GM18861 (cell line): ENCODE results near the gene TMEM144.
"Not testable (repeated sequence)": the region's sequence is repeated elsewhere in the genome, so short reads cannot be mapped to it uniquely, and the experiment has no call there.

Source experiments
- ATAC-seq: cut with Tn5 transposase; IDR thresholded peaks from one replicate; pipeline ENCODE4 v1.9.1; 2021; ENCODE audit not compliant: unreplicated experiment

TMEM144 gene

DNA sequence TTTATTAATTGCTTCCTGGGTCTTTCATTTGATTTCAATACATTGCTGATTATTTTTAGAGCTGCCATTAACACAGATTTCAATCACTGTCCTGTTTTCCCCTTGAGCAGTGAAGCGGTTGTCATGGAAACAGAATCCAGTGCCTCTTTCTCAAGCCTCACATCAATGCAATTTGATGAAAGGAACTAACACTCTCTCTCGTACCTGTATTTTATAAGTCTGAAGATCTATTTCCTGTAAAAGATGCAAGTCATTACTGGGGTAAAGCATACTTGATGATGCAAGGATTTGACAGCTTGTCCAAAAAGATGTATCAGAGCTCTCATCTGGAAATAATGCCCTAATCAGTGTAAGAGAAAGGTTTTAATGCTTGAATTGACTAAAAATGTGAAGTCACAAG is 19.6 kb upstream of the TMEM144 start:
- no peak for ATAC-seq

DNA sequence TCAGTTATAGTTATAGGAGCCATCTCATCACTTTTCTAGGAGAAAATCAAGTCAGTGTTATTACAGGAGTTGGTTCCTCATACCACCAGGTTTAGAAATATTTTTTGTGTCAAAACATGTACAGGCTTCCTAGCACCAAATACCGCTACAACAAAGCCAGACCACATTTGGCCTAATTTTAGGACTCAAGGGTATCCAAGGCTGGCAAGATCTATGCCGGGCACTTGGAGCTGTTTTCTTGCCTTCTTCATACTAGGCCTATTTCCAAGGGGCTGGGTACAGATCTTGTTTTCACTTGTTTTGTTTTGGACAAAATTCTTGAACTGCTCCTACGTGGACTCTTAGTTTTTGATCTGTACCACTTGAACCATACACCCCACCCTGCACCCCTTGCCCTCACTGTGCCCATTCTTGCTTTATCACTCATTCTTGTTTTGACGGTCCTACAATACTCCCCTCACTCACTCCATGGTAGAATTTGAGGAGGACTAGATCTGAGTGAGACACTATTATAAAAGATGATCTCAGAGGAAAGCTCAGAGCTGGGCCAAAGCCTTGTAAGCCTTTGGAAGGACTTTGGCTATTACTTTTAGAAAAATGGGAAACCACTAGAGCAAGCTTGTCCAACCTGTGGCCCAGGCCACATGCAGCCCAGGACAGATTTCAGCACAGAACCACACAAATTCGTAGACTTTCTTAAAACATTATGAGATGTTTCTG is 17.7 kb upstream of the TMEM144 start:
- ATAC-seq = no peak

DNA sequence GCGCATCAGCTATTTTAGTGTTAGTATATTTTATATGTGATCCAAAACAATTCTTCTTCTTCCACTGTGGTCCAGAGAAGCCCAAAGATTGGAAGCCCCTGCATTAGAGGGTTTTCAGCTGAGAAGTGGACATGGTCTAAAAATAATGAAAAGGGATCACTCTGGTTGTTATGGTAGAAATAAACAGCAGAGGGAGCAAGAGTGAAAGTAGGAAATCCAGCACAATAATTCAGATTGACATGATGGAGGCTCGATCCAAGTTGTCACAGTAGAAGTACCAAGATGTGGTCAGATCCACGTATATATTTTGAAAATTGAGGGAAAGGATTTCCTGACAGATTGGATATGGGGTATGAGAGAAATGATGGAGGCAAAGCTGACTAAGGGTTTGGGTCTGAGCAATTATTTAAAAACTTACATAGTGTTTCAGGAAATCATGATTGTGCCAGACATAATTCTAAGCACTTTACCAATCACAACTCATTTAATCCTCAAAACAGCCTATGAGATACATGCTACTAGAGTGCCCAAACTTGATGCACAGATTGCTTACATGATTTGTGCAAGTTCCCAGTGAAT is 17.0 kb upstream of the TMEM144 start:
- ATAC-seq = no peak

DNA sequence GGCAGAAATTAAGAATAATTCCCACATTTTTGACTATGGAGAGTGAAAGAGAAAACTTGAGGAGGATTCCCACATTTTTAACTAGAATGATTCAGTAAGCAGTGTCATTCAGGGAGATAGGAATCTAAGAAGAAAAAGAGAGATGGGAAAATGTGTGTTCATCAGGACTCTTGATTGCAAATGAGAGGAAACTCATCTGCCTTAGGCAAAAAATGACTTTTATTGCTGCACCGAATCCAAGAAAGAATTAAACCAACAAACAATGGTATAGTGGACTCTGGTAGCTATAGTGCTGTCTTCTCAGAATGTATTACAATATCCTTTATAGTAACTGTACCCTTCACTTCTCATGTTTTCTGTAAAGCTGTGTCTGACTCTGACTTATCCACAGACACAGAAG is 15.0 kb upstream of the TMEM144 start:
- no peak for ATAC-seq

DNA sequence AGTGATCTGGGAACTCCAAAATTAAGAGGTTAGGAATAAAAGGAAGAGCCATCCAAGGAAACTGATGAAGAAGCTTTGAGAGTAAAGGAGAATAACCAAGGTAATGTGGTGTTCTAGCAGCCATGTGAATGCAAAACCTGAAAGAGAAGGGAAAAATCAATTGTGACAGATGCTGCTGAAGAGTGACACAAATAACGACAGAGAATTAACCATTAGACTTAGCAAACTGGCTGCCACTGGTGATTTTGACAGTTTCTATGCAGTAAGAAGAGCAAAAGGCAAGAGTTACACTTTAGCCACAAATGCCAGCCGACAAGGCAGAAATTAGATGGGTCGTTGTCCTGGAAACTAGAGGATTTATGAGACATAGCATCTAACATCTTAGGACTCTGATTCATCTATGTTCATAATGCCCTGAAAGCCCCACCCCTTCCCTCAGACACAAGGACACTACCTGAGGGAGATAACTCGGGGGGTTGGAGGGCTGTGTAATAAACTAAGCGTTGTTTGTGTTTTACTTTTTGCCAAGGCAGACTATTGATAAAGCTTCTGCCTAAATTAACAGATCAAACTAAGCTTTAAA is 13.0 kb upstream of the TMEM144 start:
- ATAC-seq = no peak

DNA sequence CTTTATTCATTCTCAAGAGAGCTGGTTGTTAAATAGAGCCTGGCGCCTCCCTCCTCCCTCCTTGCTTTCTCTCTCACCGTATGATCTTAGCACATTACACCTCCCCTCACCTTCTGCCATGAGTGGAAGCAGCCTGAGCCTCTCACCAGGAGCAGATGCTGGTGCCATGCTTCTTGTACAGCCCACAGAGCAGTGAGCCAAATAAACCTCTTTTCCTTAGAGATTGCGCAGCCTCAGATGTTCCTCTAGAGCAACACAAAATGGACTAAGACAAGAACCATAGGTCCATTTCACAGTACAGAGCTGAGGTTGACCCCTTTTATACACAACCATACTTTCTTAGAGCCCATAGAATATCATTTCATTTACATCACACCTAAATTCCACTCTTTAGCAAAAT is 10.1 kb upstream of the TMEM144 start:
- no peak for ATAC-seq

DNA sequence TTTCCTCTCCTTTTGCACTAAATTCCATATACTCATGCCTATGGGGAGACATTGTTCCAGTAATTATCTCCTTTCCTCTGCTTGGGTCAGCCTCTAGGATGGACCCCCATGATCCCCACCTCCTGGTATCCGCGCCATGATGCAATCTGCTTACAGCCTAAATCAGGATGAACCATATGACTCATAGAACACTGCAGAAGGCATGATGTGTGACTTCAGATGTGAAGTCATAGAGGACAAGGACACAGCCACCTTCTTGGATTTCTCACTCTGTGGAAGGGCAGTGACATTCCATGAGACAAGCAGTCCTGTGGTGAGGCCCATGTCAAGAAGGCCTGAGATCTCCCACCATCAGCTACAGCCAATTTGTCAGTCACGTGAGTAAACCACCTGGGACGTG is 9.0 kb upstream of the TMEM144 start:
- no peak for ATAC-seq

DNA sequence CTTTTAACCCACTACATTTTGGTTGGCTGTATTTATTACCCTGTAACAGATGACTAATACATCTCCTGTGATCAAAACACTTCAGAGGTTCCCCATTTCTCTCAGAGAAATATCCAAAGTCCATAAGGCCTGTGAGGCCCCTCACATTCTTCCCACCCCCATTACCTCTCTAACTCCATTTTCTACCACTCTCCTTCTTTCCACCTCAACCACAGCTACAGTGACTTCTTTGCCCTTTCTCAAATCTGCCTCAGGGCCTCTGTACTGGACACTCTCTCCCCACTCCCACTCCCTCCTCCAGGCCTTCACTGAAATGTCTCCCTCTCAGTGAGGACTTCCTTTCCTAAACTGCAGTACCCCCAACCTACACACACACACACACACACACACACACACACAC is 8.4 kb upstream of the TMEM144 start:
- ATAC-seq = no peak

DNA sequence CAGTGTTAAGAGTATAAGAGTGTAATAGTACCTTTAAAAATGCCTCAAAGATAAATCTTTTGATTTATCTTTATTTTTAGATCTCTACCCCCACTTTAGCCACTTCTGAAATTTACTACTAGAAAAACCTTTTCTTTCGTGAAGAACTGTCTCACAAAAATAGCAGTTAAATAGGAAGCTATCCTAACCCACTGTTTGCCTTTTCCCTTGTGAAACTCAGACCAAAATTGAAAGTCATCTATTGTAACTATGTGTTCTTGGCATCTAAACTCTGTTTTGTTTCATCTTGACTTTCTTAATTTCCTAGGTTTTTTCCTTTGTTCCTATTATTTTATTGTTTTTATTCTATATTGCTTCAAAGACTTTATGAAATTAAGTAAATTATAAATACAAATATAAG is 7.8 kb upstream of the TMEM144 start:
- no peak for ATAC-seq

DNA sequence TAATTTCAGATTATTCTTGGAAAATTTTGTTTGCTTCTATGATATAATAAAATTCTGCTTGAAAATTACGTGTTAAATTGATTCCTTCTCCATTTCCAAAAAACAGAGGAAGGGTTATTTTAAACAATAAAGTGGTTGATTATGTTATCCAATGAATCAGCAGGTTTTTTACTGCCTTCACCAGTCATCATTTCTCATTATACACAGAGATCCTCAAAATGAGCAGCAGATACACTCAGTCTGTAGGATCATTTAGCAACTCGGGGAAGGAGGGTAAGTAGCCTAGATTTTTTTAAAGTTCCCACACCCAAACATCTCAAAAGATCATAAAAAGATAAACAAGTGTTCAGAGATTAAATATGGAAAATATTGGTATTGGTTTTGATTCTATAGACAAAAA is 6.8 kb upstream of the TMEM144 start:
- no peak for ATAC-seq

DNA sequence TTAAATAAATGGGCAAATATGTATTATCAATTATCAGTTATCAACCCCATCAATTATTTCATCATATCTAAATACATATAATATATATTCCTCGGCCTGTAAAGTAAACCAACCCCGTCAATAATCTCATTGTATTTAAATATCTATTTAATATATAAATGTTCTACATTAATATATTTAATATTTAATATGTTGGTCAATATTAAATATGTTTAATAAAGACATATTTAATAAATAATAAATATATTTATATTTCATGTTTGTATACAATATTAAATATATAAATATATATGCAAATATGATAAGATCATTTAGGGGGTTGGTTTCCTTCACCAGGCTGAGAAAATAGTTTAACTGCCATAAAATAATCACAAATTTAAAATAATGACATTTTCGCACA is 6.4 kb upstream of the TMEM144 start:
- ATAC-seq = no peak

DNA sequence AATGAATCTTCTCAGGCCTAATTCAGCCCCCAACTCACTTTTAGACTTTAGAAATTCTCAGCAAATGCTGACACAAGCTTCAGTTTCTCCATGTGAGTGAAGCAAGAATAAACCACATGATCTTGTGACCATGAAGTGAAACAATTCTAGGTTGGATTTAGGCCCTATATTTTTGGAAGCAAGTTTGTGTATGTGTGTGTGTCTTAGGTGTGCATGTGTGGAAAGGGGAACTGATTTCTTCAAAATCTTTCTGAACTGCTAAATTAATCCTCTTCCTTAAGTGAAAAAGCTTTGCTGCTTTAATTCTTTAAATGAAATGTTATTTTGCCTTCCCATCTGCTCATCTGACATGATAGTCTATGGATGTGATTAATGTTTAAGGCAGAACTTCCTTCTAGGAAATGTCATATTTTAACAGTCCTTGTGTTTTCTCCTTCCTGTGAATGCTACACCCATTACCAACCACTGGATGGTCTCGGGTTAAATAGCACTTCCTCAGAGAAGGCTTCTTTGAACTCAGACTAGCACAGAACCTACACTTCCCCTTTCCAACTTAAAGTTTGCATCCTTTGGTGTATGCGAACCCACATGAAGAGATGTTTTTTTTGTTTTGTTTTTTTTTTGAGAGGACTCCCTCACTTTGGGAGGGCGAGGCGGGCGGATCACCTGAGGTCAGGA is 1.2 kb upstream of the TMEM144 start:
- no peak for ATAC-seq

DNA sequence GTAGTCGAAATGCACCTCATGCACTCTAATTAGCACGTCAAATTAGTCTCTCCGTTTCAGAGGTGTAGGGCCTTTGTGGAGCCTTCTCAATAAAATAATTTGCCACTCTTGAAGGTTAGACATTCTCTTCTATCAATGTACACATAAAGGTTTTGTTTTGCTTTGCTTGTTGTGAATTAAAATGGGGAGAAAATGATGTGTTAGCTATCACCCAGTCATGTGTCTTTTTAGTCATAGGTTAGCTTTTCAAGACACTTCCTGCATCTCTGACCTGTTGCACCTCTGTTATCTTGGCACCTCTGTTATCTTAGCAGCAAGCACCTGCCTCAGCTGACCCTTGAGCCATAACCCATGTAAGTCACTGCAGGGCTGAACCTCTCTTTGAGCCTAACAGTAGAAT is 936 bp downstream of the TMEM144 start:
- no peak for ATAC-seq

DNA sequence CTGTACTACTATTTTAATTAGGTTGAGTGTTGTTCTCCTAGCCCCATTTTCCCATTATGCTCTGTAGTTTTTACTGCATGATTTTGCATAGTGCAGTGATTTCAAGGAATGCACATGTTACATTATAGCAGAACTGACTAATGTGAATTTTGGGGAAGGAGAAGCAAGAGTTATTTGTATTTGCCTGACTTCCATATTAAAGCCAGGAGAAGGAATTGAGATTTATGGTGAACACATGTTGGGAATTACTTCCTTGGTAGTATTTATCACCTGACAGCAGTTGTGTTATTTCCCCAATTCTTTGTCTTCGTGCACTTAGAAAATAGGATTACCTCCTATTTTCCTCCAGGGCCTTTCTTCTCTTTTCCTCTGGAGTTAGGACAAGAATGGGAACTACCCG is 3.2 kb downstream of the TMEM144 start:
- no peak for ATAC-seq

DNA sequence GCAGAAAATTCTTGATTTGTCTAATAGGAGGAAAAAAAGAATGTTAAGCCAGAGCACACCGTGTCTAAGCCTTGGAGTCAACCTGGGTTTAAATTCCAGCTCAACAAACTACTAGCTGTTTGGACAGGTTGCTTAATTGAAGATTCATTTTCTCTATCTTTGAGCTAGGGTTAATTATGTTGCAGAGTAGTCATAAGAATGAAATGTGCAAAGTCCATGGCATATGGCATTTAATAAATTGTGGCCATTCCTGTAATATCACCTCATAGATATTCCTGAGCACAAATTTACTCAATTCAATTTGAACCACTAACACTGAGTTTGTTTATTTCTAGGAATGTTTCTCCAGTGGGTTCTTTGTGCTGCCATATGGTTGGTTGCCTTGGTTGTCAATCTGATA is 4.6 kb downstream of the TMEM144 start:
- no peak for ATAC-seq

DNA sequence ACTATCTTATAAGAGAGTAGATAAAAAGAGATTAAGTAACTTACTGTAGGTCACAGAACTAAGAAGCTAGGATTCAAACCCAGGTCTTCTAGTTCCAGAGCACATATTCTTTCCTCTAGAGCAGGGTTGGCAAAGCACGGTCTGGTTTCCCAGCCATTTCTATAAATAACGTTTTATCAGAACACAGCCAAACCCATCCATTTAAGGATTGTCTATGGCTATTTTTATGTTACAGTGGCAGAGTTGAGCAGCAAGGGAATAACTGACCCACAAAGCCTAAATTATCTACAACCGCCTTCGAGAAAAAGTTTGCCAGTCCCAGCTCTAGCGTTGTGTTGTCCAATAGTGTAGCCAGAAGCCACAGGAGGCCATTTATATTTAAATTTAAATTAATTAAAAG is 7.5 kb downstream of the TMEM144 start:
- ATAC-seq = no peak

DNA sequence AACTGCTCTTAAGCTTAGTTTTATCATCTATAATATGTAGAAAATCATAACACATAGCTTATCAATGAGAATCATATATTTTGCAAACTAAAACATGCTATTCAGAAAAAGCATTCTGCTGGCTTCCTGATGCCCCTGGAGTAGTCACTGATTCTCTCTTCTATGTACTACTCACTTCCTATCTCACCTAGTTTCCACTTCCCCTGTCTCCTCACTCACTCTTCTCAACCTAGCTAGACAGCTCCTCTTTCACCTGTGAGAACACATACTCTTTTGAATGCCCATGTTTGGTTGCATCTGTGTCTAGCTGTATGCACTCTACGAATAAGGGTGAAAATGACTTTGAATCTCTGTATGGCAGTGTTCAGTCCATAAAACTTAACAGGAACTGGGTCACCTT is 9.3 kb downstream of the TMEM144 start:
- no peak for ATAC-seq

DNA sequence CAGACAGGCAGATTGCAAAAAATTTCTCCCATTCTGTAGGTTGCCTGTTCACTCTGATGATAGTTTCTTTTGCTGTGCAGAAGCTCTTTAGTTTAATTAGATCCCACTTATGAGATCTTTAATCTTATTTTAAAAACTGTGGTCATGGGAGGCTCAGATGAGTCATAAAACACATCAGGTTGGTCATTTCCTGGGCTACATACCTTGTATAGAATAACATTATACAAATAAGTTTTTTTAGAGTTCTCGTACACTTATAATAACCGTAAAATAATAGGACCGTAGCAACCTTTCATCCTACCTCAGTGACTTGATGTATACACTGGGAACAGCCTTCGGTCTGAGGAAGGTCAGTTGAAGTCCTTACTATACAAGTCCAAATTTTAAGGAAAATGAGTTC is 14.0 kb downstream of the TMEM144 start:
- ATAC-seq = not testable (repeated sequence)

DNA sequence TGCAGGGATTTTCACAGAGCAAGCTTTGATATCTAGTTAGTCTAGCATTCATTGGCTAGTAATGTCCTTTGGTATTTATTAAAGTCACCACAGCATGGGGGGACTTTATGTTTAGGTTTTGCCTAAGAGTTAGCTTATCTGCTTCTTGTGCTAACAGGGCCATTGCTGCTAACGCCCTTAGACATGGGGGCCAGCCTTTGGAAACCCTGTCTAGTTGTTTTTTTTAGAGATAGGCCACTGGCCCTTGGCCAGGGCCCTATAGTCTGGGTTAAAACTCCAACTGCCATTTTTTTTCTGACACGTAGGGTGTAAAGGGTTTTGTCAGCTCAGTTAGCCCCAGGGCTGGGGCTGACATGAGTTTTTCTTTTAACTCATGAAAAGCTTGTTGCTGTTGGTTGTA is 14.7 kb downstream of the TMEM144 start:
- ATAC-seq = not testable (repeated sequence)

DNA sequence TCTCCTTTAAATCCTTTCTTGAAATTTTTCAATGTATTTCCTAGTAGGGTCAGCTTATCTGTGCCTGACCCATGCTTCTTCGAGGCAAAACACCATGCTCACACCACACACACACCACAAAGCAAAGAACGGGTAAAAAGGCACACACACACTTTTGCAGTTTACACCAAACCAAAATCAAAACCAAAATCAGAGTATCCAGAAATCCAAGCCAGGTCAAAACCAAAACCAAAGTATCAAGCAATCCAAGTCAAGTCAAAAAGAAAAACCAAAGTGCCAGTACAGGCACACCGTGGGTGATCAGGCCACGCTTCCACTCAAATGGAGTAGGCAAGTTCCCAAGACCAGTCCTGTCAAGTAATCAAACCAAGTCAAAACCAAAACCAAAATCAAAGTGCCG is 17.6 kb downstream of the TMEM144 start:
- not testable (repeated sequence) for ATAC-seq

DNA sequence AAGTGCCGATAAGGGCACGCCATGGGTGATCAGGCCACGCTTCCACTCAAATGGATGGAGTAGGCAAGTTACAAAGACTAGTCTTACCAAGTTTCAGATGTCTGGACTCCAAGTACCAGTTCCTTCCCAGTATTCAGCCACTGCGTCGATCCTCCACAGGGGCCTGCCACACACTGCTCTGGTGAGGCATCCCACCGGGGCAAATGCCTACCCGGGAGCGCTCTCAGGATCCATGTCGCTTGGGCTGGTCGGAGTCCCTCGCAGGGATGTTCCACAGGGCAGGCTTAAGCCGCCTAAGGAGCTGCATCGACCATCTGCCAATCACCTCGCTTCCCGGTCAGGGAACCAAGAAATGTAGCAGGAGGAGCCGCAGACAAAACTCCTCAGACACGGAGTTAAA is 18.1 kb downstream of the TMEM144 start:
- not testable (repeated sequence) for ATAC-seq

DNA sequence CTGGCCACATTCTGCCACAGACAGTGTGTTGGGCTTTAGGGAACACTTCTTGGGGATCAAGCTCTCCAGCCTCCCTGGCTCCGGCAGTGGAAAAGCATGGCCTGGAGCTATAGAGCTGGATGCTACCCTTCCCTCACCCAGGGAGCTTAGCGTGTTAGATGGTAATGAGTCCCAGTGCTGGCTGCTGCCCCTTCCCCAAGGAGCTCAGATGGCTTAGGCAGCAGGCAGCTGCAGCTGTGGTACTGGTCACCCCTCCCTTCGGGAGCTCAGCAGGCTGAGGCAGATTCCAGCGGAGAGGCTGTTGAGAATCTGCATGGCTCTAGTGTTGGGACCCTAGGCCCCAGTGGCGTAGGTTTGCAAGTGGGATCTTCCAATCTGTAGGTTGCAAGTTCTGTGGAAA is 19.5 kb downstream of the TMEM144 start:
- no peak for ATAC-seq
